SK-N-MC (cell line): ENCODE results near the gene FAM171A2.
"Not testable (repeated sequence)": the region's sequence is repeated elsewhere in the genome, so short reads cannot be mapped to it uniquely, and the experiment has no call there.

Source experiments
- DNase-seq: peaks from one replicate; pipeline ENCODE4 v3.0.0-alpha.2; 2011; ENCODE audit warnings: low read depth, low spot score
- H3K27ac ChIP-seq: fragments of 200-600 bp; sonication (generic); 2 replicates; pipeline ENCODE4 v1.5.1; 2016; ENCODE audit warnings: mixed run types
- H3K36me3 ChIP-seq: fragments of 200-600 bp; sonication (generic); 2 replicates; pipeline ENCODE4 v1.6.1; 2017; ENCODE audit warnings: antibody characterized with exemption, low read length, mixed read lengths; ENCODE audit not compliant: insufficient read depth
- H3K4me3 ChIP-seq: fragments of 200-600 bp; sonication (generic); 2 replicates; pipeline ENCODE4 v1.5.1; 2016
- H3K9ac ChIP-seq: fragments of 200-600 bp; sonication (generic); 2 replicates; pipeline ENCODE4 v1.8.0; 2017; ENCODE audit warnings: mixed run types, mixed read lengths; ENCODE audit not compliant: insufficient read length
- H3K9me3 ChIP-seq: fragments of 200-600 bp; sonication (generic); 2 replicates; pipeline ENCODE4 v1.6.1; 2017; ENCODE audit warnings: low read depth, mild to moderate bottlenecking, antibody characterized with exemption, low read length, moderate library complexity, mixed read lengths
- EZH2 ChIP-seq: fragments of 200-600 bp; sonication (generic); IDR thresholded peaks from one replicate; pipeline ENCODE4 v1.6.1; 2017; ENCODE audit warnings: antibody characterized with exemption
- FOXP2 ChIP-seq: optimal IDR thresholded peaks from 2 replicates; pipeline ENCODE3; 2011; ENCODE audit warnings: mild to moderate bottlenecking, moderate library complexity; ENCODE audit not compliant: insufficient read depth; ENCODE audit errors: extremely low read length, control extremely low read depth
- POLR2AphosphoS5 ChIP-seq: IDR thresholded peaks from 2 replicates; pipeline ENCODE4 v1.6.1; 2012; ENCODE audit warnings: mild to moderate bottlenecking, low read depth, low read length, borderline replicate concordance

FAM171A2 gene

DNA sequence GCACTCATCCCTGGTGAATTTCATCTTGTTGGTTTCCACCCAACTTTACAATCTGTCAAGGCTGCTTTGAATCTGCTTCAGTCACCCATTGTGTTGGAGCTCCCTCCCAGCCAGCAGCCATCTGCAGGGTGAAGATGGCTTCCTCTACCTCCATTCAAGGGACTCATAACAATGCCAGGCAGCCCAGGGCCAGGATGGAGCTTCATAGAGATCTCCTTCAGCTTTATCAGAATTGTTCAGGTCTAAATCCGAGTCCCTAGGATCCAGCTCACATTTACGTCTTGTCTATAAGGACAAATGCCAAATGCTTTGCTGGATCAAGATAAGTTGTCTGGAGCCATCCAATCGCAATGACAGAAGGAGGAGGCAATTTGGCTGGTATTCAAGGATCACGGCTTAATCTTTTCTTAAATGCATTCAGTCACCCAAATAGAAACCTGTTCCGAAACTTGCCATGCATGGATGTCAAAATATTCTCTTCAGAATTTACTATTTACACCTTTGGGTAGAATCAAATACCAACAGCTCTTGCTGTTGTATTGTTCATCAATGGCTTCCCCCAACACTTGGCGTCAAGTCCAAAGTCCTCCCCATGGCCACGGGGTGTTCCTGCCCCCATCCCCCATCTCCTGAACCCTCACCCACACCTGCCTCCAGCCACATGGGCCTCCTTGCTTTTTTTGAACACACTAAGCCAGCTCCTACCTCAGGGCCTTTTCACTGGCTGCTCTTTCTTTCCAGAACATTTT is 3.8 kb upstream of the FAM171A2 start:
- no peaks in the 10 kb centered on the region for H3K9me3 ChIP-seq
- no peak for DNase-seq
- H3K4me3 ChIP-seq: no peak overlapping the region
- TF ChIP-seq FOXP2: no peak
- TF ChIP-seq EZH2: no peak
- TF ChIP-seq POLR2AphosphoS5: no peak
- no peak overlapping the region for H3K27ac ChIP-seq
- H3K36me3 ChIP-seq: no peaks in the 10 kb centered on the region
- no peak overlapping the region for H3K9ac ChIP-seq

DNA sequence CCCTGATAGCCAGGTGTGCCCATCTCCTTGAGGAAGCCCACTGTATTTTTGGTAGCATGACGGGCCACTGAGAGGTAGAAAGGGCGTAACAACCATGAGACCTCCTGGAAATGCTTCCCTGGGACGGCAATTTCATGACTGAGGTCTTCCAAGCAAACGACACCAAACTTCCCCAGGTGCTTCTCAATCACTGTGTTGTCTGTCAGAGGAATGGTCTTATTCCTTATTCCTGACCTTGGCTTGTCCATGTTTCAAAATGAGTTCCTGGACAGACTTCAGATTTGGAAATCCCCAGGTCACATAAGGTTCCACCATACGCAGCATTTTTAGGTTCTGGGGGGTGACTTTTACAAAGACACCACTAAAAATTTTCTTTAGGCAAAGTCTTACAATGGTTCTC is 1.4 kb upstream of the FAM171A2 start:
- DNase-seq, H3K27ac ChIP-seq, H3K4me3 ChIP-seq, H3K36me3 ChIP-seq, H3K9me3 ChIP-seq, H3K9ac ChIP-seq: not testable (repeated sequence)

DNA sequence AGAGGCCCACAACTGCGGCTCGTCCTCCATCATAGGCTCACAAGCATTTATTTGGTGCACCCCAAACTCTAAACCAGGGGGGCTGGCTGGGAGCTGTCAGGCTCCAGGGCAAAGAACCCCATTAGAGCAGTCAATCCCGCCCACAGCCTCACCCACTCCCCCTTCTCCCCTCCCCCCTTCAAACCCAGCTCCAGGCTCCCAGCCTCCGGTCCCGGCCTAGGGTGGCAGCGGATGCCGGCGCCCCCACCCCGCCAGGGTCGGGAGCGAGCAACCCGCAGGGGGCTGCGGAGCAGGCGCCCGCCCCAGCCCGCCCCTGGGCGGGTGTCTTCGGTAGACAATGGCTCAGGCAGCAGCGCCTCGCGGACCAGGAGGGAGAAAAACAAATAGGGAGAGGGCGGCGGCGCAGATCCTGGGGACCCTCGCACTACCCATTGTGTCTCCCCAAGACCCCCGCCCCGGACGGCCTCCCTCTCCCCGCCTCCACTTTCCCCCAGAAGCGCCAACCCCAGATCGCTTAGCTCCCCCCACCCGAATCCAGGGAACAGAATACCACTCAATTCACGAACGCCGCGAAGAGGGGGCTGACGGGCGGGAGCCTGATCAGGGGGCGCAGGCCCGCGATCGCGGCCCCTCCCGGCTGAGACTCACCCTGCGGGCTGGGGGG is 572 bp downstream of the FAM171A2 start:
- no peaks in the 10 kb centered on the region for H3K36me3 ChIP-seq
- H3K27ac ChIP-seq: peak overlapping the region; percentile 71
- DNase-seq: no peak
- H3K9ac ChIP-seq: peak overlapping the region; percentile 95
- TF ChIP-seq EZH2 (no peak), FOXP2 (no peak), POLR2AphosphoS5 (no peak)
- H3K9me3 ChIP-seq: no peaks in the 10 kb centered on the region
- peak overlapping the region; percentile 93 for H3K4me3 ChIP-seq

DNA sequence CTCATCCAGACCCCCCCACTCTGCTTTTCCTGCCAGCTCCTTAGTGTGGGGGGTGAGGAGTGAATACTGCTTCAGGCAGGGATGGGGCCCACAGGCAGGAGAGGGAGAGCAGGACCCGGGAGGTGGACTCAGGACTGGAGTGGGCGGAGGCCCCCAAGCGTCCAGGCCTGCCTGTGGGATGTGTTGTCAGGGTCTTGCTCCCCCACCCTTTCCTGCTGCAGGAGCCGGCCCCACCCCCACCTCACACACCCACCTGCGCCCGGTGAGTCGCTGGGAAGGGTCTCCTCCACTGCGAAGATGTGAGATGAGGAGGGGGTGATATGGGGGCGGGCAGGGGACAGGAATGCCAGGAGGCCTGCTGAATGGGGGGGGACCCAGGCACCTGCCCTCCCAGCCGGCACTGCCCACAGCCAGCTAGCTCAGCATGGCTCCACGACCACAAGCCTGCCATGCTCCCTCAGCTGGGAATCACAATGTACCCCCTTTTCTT is 1.1 kb downstream of the FAM171A2 start:
- Histone ChIP-seq H3K9me3 (no peaks in the 10 kb centered on the region), H3K27ac (no peak overlapping the region), H3K9ac (peak overlapping the region; percentile 95), H3K4me3 (peak overlapping the region; percentile 93), H3K36me3 (no peaks in the 10 kb centered on the region)
- no peak for DNase-seq
- TF ChIP-seq EZH2: no peak
- TF ChIP-seq FOXP2: no peak
- no peak for TF ChIP-seq POLR2AphosphoS5

DNA sequence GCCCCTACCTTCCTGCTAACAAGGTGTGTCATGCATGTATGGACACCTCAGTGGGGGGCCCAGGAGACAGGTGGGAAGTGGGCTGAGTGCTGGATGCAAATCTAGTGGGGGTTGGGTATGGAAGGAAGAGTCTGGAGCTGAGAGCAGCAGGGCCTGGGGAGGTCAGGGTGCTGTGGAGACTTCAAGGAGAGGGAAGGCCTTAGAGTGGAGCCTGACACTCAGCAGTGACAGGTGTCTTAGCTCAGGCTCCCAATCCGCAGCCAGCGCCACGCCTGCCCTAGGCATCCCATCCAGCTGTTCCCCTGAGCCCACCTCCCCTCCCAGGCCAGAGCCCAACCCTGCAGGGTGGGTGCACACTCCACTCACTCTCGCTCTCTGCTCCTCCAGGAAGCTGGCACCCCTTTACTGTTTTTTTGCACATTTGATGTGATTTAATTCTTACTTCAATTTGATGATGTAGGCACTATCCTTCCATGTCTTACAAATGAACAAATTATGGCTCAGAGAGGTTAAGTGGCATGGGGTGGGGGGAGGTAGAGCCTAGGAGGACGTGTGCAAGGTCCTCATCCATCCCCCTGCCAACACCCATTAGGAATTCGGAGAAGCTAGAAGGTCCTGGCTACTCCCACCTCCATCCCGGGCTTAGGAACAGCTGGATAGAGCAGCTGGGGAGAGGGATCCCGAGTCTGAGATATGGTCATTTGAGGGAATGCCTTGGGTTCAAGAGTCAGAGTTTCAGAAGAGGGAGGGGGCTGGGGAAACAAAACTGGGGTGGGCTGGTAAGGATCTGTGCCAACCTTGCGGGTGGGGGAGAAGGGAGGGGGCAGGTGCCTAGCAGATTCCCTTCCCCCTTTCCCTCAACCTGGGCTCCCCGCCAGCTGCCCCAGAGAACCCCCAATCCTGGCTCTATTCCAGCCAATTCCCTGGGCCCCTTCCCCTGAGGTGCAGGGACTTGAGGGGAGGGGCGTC is 2.1 kb downstream of the FAM171A2 start:
- Histone ChIP-seq H3K9me3 (no peaks in the 10 kb centered on the region), H3K27ac (no peak overlapping the region), H3K9ac (peak overlapping the region; percentile 95), H3K36me3 (no peaks in the 10 kb centered on the region), H3K4me3 (peak overlapping the region; percentile 93)
- TF ChIP-seq FOXP2: no peak
- TF ChIP-seq POLR2AphosphoS5: peak; percentile 24; the same call in 1 of the 2 replicates
- no peak for TF ChIP-seq EZH2
- DNase-seq: no peak

DNA sequence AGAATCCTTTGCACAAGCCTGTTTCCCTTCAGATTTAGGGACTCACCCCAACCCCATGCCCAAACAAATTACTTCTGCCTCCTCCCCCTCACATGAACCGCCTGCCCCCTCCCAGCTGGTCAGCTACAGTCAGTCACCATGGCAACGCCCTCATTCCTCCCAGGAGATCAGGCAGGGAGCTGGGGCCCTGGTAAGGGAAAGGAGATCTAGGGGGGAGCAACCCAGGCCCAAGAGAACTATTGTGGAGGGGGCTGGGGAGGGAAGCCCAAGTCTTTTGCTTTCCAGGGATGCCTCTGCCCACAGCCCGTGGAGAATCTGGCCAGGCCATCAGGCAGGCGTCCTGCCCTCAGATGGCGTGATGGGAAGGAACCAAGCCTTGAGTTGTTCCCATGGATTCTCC is 2.8 kb downstream of the FAM171A2 start:
- Histone ChIP-seq H3K27ac (no peak overlapping the region), H3K9me3 (no peaks in the 10 kb centered on the region), H3K9ac (no peak overlapping the region), H3K4me3 (no peak overlapping the region), H3K36me3 (peaks cover 1% of the 10 kb centered on the region; the same call in 1 of the 2 replicates)
- TF ChIP-seq FOXP2 (no peak), EZH2 (no peak), POLR2AphosphoS5 (no peak)
- no peak for DNase-seq

DNA sequence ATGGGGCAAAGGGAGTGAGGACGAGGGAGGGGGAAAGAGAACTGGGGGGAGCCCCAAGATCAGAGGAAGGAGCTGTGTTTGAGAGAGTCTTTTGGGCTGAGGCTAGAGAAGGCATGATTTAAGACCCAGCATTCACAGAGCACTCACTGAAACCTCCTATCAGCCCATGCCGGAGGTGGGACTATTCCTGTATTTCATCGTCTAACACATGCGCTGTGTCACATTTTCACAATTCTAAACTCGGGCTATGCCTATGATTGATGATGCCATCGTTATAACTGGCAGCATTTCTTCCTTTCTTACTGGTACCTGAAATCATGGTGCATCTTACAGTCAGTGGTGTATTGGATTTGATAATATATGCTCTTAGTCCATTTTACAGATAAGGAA is 3.5 kb downstream of the FAM171A2 start:
- no peak overlapping the region for H3K27ac ChIP-seq
- H3K4me3 ChIP-seq: no peak overlapping the region
- H3K36me3 ChIP-seq: peaks cover 8% of the 10 kb centered on the region; the same call in 1 of the 2 replicates
- TF ChIP-seq FOXP2: no peak
- TF ChIP-seq EZH2: no peak
- TF ChIP-seq POLR2AphosphoS5: no peak
- DNase-seq: no peak
- no peaks in the 10 kb centered on the region for H3K9me3 ChIP-seq
- H3K9ac ChIP-seq: no peak overlapping the region
